ENCODE measurements around the gene KCNQ4.

The KCNQ4 gene

DNA sequence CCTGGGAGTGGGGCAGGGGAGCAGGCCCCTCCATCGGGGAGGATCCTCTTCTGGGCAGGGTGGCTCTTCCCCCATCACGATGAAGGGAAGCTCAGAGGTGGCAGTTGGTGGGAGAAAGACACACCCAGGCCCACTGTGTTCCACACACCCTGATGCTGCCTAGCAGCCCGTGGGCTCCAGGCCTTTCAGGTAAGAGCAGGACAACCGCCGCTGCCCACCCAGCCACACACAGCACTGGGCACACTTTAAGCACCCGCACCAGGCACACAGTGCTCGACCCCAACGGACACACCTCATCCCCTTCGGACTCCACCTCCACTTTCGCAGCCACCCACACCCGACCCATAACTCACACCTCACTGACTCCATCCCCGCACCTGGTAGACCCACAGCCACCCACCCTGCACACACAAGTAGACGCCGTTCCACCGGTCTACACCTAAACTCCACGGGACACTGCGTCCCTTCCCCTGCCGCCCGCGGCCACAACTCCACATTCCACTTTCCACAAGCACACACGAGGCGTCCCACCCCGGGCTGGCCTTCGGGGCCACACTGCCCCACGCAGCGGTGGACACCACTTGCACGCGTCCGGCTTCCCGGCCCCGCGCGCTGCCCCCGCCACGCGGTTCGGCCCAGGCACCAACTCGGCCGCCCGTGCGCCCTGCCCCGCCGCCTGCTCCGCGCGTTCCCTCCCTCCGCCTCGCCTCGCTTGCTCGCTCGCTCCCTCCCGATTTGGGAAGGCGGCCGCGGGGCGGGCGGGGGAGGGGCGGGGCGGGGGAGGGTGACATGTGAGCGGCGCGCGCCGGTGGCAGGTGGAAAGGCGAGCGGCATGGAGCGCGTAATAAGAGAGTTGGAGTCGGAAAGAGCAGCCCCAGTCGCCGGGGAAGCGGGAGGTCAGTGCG lies at the start of gene KCNQ4:
TSS of gene KCNQ4 (plus strand) at position 787 of the 905 bp plus-strand sequence. CDS start 307 bp downstream, outside the sequence.
- TF ChIP-seq, protein P1, sequence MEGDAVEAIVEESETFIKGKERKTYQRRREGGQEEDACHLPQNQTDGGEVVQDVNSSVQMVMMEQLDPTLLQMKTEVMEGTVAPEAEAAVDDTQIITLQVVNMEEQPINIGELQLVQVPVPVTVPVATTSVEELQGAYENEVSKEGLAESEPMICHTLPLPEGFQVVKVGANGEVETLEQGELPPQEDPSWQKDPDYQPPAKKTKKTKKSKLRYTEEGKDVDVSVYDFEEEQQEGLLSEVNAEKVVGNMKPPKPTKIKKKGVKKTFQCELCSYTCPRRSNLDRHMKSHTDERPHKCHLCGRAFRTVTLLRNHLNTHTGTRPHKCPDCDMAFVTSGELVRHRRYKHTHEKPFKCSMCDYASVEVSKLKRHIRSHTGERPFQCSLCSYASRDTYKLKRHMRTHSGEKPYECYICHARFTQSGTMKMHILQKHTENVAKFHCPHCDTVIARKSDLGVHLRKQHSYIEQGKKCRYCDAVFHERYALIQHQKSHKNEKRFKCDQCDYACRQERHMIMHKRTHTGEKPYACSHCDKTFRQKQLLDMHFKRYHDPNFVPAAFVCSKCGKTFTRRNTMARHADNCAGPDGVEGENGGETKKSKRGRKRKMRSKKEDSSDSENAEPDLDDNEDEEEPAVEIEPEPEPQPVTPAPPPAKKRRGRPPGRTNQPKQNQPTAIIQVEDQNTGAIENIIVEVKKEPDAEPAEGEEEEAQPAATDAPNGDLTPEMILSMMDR (IDR thresholded peaks at IDR 0.05): no peak

DNA sequence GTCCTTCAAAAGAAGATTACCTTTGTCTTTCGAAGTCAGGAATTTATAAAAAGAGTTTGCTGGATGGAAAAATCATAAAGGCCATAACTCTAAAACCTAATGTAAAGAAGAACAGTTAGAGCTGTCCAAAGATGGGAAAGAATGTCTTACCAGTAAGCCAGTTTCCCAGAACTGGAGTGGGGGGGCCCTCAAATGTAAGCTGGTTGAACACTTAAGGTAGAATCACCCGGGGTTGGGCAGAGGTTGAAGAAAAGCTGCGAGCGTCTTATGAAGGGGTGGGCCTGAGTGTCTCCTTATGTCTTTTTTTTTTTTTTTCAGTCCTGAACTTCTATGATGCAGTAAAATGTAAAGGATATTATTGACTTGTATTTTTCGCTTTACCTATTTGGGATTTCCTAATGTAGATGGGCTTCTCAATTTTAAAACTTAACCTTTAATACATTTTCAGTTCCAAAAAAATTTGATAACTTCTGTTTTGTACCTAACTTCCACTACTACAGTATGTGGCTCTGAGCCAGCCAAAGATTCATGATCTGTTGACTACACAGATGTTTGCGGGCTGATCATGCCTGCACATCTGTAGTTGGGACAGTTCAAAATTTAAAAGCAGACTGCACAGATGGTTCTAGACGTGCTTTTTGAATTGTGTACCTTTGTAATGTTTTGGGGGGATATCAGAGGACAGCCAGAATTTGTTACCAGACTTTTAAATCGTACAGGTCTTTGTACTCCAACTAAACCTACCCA lies 48.5 kb upstream of the KCNQ4 start:
- TF ChIP-seq, protein P1 (IDR thresholded peaks at IDR 0.05): no peak

DNA sequence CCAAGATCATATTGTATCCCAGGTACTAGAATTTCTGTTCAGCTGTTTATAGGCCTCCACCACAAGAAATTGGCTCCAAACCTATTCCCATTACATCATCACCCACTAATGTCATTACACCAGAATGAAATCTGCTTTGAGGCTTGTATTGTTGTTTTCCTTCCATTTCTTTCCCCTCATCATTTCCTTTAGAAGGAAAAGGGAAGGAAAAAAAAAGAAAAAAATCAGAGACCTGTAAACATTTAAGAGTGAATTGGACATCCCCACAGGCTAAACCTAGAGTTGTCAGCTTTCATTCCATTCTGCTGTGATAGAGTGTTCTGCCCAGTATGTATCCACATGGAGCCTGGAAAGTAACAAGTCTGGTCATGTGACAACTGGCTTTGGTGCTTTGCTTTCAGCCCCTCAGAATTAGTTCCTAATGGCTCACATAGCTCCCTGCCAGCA lies 47.5 kb upstream of the KCNQ4 start:
- TF ChIP-seq, protein P1 (IDR thresholded peaks at IDR 0.05): no peak

DNA sequence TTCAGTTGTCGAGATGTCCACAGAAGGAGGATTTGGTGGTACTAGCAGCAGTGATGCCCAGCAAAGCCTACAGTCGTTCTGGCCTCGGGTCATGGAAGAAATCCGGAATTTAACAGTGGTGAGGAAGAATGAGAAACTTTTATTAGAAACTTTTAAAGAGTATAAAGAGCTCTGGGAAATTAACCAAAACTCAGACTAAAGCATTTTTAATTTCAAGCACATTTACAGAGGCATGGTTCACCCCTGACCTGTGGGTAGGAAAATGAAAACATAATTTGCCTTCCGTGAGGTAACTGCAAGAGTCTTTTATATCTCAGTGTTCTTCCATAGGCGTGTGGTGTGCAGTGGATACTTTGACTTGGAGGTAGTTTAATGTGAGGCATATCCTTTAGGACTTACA lies 44.8 kb upstream of the KCNQ4 start:
- TF ChIP-seq, protein P1 (IDR thresholded peaks at IDR 0.05): no peak

DNA sequence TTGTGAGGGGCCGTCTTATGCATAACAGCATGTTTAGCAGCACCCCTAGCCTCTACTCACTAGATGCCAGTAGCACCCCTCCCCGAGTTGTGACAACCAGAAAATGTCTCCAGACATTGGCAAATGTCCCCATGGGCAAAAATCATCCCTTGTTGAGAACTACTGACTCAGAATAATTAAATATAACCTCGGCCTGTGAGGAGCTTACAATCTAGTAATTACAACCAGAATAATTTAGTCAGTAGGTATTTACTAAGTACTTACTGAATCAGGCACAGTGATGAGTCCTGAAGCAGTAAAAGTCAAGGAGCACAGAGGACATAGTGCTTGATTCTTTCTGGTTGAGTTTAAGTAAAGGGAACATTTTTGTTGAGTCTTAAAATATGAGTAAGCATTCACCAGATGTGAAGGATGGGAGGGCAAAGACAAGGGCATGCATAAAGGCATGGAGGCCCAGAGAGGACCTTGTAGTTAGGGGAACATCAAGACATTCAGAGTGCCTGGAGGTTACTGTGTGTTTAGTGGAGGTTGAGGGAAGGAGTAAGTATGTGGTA lies 44.1 kb upstream of the KCNQ4 start:
- TF ChIP-seq, protein P1 (IDR thresholded peaks at IDR 0.05): no peak

DNA sequence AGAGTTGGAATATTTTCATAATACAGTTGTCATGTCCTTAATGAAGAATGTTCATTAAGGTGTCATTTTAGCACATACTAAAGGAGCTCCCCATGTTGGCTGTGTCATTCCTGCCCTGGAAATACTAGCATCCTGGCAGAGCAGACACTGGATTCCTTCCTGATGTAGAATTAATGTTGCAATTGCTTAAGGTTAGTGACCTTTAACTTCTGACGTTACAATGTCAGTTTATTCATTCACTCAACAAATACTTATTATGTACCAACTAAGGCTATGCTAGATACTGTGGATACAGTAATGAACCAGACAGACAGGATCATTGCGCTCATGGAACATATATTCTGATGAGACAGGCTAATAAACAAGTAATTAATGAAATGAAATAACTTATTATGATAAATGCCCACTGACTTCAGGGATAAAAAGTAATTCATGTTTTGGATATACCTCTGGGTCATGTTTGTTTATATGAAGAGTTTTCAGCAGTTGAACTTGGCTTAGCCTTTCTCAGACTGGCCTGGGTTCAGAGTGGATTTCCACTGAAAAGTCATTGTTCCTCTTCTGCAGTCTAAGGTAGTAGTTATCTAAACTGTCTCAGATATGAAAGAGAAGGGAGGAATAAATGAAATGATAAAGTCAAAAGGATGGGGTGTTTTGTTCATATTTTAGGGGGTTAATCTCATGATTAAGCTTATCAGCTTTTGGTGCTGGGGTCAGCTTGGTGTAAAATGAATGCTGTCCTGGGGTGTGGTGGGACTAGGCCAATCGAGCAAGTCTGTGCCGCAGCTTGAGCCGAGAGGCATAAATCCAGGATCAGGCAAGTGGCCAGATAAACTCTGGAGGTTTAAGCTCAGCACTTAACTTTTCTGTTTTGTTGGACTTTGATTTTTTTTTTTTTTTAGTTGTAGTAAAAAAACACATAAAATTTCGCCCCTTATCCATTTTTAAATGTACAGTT lies 43.3 kb upstream of the KCNQ4 start:
- TF ChIP-seq, protein P1 (IDR thresholded peaks at IDR 0.05): no peak

Data from LNCAP (cell line).